ENCODE measurements around the gene CDK5R2. TPM values are rescaled to one million over a fixed set of nuclear protein-coding genes. Genes with fewer than 3 reads are reported as not detected.
"Not testable (repeated sequence)": the region's sequence is repeated elsewhere in the genome, so short reads cannot be mapped to it uniquely, and the experiment has no call there.

CDK5R2 gene
- total RNA-seq, 1 donor from 2014 or later = not detected

GRCh38 chr2:218927422-218927821 is 32.0 kb upstream of the CDK5R2 start:
- intact Hi-C loops (cut with micrococcal nuclease) = no loop called here
- Histone ChIP-seq H3K27me3 (ENCODE audit: low read depth) (peaks cover 66% of the 10 kb centered on the region), H3K4me3 (no peak overlapping the region), H3K9me3 (replicated peaks) (no peaks in the 10 kb centered on the region), H3K27ac (replicated peaks) (no peak overlapping the region), H3K4me1 (no peaks in the 10 kb centered on the region), H3K36me3 (no peaks in the 10 kb centered on the region)
- no peak for DNase-seq
- TF ChIP-seq, protein P1, sequence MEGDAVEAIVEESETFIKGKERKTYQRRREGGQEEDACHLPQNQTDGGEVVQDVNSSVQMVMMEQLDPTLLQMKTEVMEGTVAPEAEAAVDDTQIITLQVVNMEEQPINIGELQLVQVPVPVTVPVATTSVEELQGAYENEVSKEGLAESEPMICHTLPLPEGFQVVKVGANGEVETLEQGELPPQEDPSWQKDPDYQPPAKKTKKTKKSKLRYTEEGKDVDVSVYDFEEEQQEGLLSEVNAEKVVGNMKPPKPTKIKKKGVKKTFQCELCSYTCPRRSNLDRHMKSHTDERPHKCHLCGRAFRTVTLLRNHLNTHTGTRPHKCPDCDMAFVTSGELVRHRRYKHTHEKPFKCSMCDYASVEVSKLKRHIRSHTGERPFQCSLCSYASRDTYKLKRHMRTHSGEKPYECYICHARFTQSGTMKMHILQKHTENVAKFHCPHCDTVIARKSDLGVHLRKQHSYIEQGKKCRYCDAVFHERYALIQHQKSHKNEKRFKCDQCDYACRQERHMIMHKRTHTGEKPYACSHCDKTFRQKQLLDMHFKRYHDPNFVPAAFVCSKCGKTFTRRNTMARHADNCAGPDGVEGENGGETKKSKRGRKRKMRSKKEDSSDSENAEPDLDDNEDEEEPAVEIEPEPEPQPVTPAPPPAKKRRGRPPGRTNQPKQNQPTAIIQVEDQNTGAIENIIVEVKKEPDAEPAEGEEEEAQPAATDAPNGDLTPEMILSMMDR (IDR thresholded peaks at IDR 0.05; ENCODE audit: borderline replicate concordance) = no peak

DNA sequence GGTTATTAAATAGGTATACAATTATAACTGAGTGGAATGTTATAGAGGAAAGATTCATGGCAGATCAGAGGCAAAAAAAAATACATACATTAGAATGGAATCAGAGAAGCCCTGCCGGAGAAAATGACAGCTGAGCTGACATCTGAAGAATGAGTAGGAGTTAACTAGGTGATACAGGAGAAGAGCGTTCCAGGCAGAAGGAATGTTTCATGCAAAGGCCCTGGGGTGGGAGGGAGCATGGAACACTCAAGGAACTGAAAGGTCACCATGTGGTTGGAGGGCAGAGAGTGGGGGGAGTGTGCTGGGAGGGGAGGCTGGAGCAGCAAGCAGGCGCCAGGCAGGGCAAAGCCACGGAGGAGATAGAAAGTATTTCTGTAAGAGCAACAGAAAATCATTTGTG is 31.6 kb upstream of the CDK5R2 start:
- TF ChIP-seq, protein P1 (IDR thresholded peaks at IDR 0.05; ENCODE audit: borderline replicate concordance) = no peak

GRCh38 chr2:218930488-218930887 is 29.0 kb upstream of the CDK5R2 start:
- H3K27ac ChIP-seq (replicated peaks); H3K4me3 ChIP-seq; H3K9me3 ChIP-seq (replicated peaks); H3K36me3 ChIP-seq; DNase-seq; intact Hi-C loops (cut with micrococcal nuclease); H3K4me1 ChIP-seq: not testable (repeated sequence)
- H3K27me3 ChIP-seq (ENCODE audit: low read depth) = peaks cover 61% of the 10 kb centered on the region

More for the DNA sequence above, 31.6 kb upstream of the CDK5R2 start:
- Histone ChIP-seq H3K9me3 (replicated peaks) (no peaks in the 10 kb centered on the region), H3K27me3 (ENCODE audit: low read depth) (peaks cover 65% of the 10 kb centered on the region), H3K4me1 (no peaks in the 10 kb centered on the region), H3K27ac (replicated peaks) (no peak overlapping the region), H3K36me3 (no peaks in the 10 kb centered on the region), H3K4me3 (no peak overlapping the region)
- DNase-seq = no peak
- intact Hi-C loops (cut with micrococcal nuclease) = no loop called here

- DNase-seq, H3K36me3 ChIP-seq: not testable (repeated sequence)
- peaks cover 61% of the 10 kb centered on the region for H3K27me3 ChIP-seq (ENCODE audit: low read depth)
These were observed 27.7 kb upstream of the CDK5R2 start for GRCh38 chr2:218931751-218932150.

DNA sequence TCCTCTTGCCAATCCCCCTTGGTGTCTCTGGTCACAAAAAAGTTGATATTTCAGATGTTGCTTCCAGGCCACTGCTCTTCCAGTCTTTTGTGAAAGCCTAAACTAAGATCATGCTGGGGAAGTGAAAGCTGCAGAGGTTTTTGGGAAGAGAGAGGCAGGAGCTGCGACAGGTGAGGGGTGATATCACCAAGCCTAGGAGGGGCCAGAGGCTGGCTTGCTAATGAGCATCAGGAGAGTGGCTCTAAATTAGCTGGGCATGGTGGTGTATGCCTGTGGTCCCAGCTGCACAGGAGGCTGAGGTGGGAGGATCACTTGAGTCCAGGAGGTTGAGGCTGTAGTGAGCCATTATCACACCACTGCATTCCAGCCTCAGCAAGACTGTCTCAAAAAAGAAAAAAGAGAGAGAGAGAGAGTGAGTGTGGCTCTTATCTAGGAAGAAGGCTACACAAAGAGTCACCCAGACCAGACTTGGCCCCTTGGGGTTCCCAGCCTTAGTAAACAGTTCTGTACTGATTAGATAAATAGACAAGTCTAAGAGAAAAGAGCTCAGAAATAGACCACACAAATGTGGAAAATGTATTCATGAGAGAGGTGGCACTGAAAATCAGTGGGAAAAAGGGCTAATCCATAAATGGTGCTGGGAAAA is 14.6 kb upstream of the CDK5R2 start:
- TF ChIP-seq, protein P1 (IDR thresholded peaks at IDR 0.05; ENCODE audit: borderline replicate concordance) = no peak
- intact Hi-C loops (cut with micrococcal nuclease) = no loop called here

More at GRCh38 chr2:218931751-218932150, 27.7 kb upstream of the CDK5R2 start:
- H3K27ac ChIP-seq (replicated peaks); H3K4me1 ChIP-seq; intact Hi-C loops (cut with micrococcal nuclease); H3K9me3 ChIP-seq (replicated peaks); H3K4me3 ChIP-seq: not testable (repeated sequence)

GRCh38 chr2:218946621-218947020 is 12.8 kb upstream of the CDK5R2 start:
- Histone ChIP-seq H3K4me1 (no peaks in the 10 kb centered on the region), H3K9me3 (replicated peaks) (no peaks in the 10 kb centered on the region), H3K36me3 (no peaks in the 10 kb centered on the region), H3K27ac (replicated peaks) (no peak overlapping the region), H3K4me3 (no peak overlapping the region), H3K27me3 (ENCODE audit: low read depth) (peaks cover 97% of the 10 kb centered on the region)
- TF ChIP-seq, protein P1 (IDR thresholded peaks at IDR 0.05; ENCODE audit: borderline replicate concordance) = no peak
- DNase-seq = no peak
- intact Hi-C loops (cut with micrococcal nuclease) = no loop called here

More for the DNA sequence above, 14.6 kb upstream of the CDK5R2 start:
- H3K27ac ChIP-seq (replicated peaks) = no peak overlapping the region
- no peaks in the 10 kb centered on the region for H3K36me3 ChIP-seq
- H3K4me3 ChIP-seq = no peak overlapping the region
- no peaks in the 10 kb centered on the region for H3K4me1 ChIP-seq
- DNase-seq = no peak
- H3K27me3 ChIP-seq (ENCODE audit: low read depth) = peaks cover 92% of the 10 kb centered on the region
- H3K9me3 ChIP-seq (replicated peaks) = peaks cover 6% of the 10 kb centered on the region
